GM19463 (cell line): ENCODE results near the gene TMEM53.

Experiments used
- ATAC-seq: cut with Tn5 transposase; IDR thresholded peaks from one replicate; pipeline ENCODE4 v1.9.1; 2021; ENCODE audit warnings: mild to moderate bottlenecking, moderate library complexity; ENCODE audit not compliant: unreplicated experiment

Gene TMEM53

GRCh38 chr1:44648529-44649250 is 25.6 kb downstream of the TMEM53 start:
- no peak for ATAC-seq

- no peak for ATAC-seq
These were observed 26.4 kb downstream of the TMEM53 start for GRCh38 chr1:44647896-44648295.

GRCh38 chr1:44646261-44647110 is 27.8 kb downstream of the TMEM53 start:
- no peak for ATAC-seq

GRCh38 chr1:44645476-44646244 is 28.6 kb downstream of the TMEM53 start:
- ATAC-seq = no peak

- ATAC-seq = no peak
These were observed 29.5 kb downstream of the TMEM53 start for GRCh38 chr1:44644806-44645205.

GRCh38 chr1:44643721-44644334 is 30.5 kb downstream of the TMEM53 start:
- no peak for ATAC-seq

- ATAC-seq = no peak
These were observed 31.4 kb downstream of the TMEM53 start for GRCh38 chr1:44642925-44643324.

GRCh38 chr1:44642255-44642654 is 32.0 kb downstream of the TMEM53 start:
- ATAC-seq = no peak

GRCh38 chr1:44641126-44642102 is 32.9 kb downstream of the TMEM53 start:
- no peak for ATAC-seq

GRCh38 chr1:44640200-44640853 is 34.0 kb downstream of the TMEM53 start:
- ATAC-seq = no peak

- ATAC-seq = no peak
These were observed 36.4 kb downstream of the TMEM53 start for GRCh38 chr1:44637702-44638411.

GRCh38 chr1:44636688-44637598 is 37.3 kb downstream of the TMEM53 start:
- ATAC-seq = no peak

- ATAC-seq = no peak
These were observed 38.1 kb downstream of the TMEM53 start for GRCh38 chr1:44636083-44636687.

- no peak for ATAC-seq
These were observed 38.8 kb downstream of the TMEM53 start for GRCh38 chr1:44635439-44635838.

GRCh38 chr1:44634606-44635189 is 39.6 kb downstream of the TMEM53 start:
- ATAC-seq = no peak

- ATAC-seq = no peak
These were observed 41.7 kb downstream of the TMEM53 start for GRCh38 chr1:44632598-44632997.
